Stomach (tissue), 4 donors: ENCODE results near the gene BRME1.

Experiments
- EP300 ChIP-seq: sonication (generic); formaldehyde crosslinking; IDR thresholded peaks from one replicate; pipeline ENCODE4 v1.6.1; 2017; ENCODE audit warnings: antibody characterized with exemption
- POLR2A ChIP-seq, 4 donors: fragments of 450-650 bp; IDR thresholded peaks; one replicate each; pipeline ENCODE4 v1.6.1; 2016; ENCODE audit warnings: antibody characterized with exemption in 4 of 4, control low read depth in 2 of 4, mild to moderate bottlenecking in 1 of 4, moderate library complexity in 1 of 4
- TF ChIP-seq, protein P1 (sequence below), 7 experiments: fragments of 450-650 bp in 4 of 7; fragments of 200-600 bp in 3 of 7; sonication (generic) in 3 of 7; IDR thresholded peaks; one replicate each; pipeline ENCODE4 v1.5.1; 2016 to 2019; ENCODE audit warnings: antibody characterized with exemption in 7 of 7, control low read depth in 2 of 7, mild to moderate bottlenecking in 1 of 7

DNA sequence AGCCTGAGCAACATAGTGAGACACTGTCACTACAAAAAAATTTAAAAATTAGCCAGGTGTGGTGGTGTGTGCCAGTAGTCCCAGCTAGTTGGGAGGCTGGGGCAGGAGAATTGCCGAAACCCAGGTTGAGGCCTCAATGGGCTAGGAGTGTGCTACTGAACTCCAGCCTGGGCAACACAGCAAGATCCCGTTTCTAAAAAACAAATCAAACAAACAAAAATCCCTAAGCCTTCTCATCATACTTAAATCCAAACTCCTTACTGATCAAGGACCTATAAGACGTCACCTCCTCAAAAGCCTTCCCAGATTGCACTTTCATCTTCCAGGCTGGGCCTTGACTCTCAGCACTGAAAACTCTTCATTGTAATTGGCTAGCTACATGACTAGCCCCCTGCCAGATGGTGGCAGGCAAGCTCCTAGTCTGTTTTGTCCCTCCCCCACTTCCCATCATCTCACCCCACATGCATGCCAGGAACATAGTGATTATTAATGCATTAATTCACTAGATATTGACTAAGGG lies 46.5 kb downstream of the BRME1 start:
- TF ChIP-seq, protein P1, sequence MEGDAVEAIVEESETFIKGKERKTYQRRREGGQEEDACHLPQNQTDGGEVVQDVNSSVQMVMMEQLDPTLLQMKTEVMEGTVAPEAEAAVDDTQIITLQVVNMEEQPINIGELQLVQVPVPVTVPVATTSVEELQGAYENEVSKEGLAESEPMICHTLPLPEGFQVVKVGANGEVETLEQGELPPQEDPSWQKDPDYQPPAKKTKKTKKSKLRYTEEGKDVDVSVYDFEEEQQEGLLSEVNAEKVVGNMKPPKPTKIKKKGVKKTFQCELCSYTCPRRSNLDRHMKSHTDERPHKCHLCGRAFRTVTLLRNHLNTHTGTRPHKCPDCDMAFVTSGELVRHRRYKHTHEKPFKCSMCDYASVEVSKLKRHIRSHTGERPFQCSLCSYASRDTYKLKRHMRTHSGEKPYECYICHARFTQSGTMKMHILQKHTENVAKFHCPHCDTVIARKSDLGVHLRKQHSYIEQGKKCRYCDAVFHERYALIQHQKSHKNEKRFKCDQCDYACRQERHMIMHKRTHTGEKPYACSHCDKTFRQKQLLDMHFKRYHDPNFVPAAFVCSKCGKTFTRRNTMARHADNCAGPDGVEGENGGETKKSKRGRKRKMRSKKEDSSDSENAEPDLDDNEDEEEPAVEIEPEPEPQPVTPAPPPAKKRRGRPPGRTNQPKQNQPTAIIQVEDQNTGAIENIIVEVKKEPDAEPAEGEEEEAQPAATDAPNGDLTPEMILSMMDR (IDR thresholded peaks at IDR 0.05) = no peak
- TF ChIP-seq POLR2A (IDR thresholded peaks at IDR 0.05) (no peak), EP300 (no peak)
